GM19395 (cell line): ENCODE measurements around the gene TMEM92.

Experiments
- ATAC-seq: cut with Tn5 transposase; IDR thresholded peaks from one replicate; pipeline ENCODE4 v1.9.1; 2021; ENCODE audit warnings: mild to moderate bottlenecking, moderate library complexity; ENCODE audit not compliant: unreplicated experiment

TMEM92 gene

GRCh38 chr17:50322271-50322670 lies 48.0 kb downstream of the TMEM92 start:
- no peak for ATAC-seq

GRCh38 chr17:50323060-50323459 lies 48.8 kb downstream of the TMEM92 start:
- no peak for ATAC-seq

GRCh38 chr17:50325906-50326305 lies 51.6 kb downstream of the TMEM92 start:
- ATAC-seq, result no peak

GRCh38 chr17:50326831-50327364 lies 52.6 kb downstream of the TMEM92 start:
- ATAC-seq, result no peak

GRCh38 chr17:50328363-50329325 lies 54.4 kb downstream of the TMEM92 start:
- ATAC-seq, result no peak

- ATAC-seq, result no peak
Measured at GRCh38 chr17:50329716-50330115, 55.5 kb downstream of the TMEM92 start.

- ATAC-seq, result no peak
Measured at GRCh38 chr17:50330151-50330775, 56.0 kb downstream of the TMEM92 start.
